Hepatocyte (in vitro differentiated cells): ENCODE data around the gene LIPM. TPM values are rescaled to one million over a fixed set of nuclear protein-coding genes. Genes with fewer than 3 reads are reported as not detected.

Source experiments
- DNase-seq: peaks from one replicate; pipeline ENCODE4 v3.0.0-alpha.2; 2016; ENCODE audit warnings: low spot score
- H2AFZ ChIP-seq: fragments of 200-600 bp; sonication (generic); 2 replicates; pipeline ENCODE4 v1.6.0; 2016; ENCODE audit warnings: antibody characterized with exemption, mild to moderate bottlenecking
- H3K27ac ChIP-seq: fragments of 200-600 bp; sonication (generic); 2 replicates; pipeline ENCODE4 v1.5.1; 2016; ENCODE audit warnings: mild to moderate bottlenecking
- H3K27me3 ChIP-seq: fragments of 200-600 bp; sonication (generic); 2 replicates; pipeline ENCODE4 v1.6.1; 2016
- H3K36me3 ChIP-seq: fragments of 200-600 bp; sonication (generic); replicated peaks from 2 replicates; pipeline ENCODE4 v1.5.1; 2016; ENCODE audit warnings: low read depth; ENCODE audit not compliant: insufficient read depth
- H3K4me1 ChIP-seq: fragments of 200-600 bp; sonication (generic); 2 replicates; pipeline ENCODE4 v1.5.1; 2016; ENCODE audit warnings: mild to moderate bottlenecking, moderate library complexity; ENCODE audit not compliant: insufficient read depth
- H3K4me2 ChIP-seq: fragments of 200-600 bp; sonication (generic); 2 replicates; pipeline ENCODE4 v1.6.0; 2016
- H3K4me3 ChIP-seq: fragments of 200-600 bp; sonication (generic); 2 replicates; pipeline ENCODE4 v1.5.1; 2016; ENCODE audit warnings: mild to moderate bottlenecking
- H3K79me2 ChIP-seq: fragments of 200-600 bp; sonication (generic); 2 replicates; pipeline ENCODE4 v1.6.0; 2017; ENCODE audit warnings: mild to moderate bottlenecking
- H3K9me2 ChIP-seq: fragments of 200-600 bp; sonication (generic); replicated peaks from 2 replicates; pipeline ENCODE4 v1.6.0; 2017; ENCODE audit warnings: mild to moderate bottlenecking; ENCODE audit not compliant: insufficient read depth
- H3K9me3 ChIP-seq: fragments of 200-600 bp; sonication (generic); 2 replicates; pipeline ENCODE4 v1.5.1; 2016; ENCODE audit warnings: low read depth, mild to moderate bottlenecking
- H4K20me1 ChIP-seq: fragments of 200-600 bp; sonication (generic); 2 replicates; pipeline ENCODE4 v1.6.0; 2016; ENCODE audit warnings: mild to moderate bottlenecking; ENCODE audit not compliant: insufficient read depth, poor library complexity, severe bottlenecking
- EZH2 ChIP-seq: fragments of 200-600 bp; sonication (generic); IDR thresholded peaks from 2 replicates; pipeline ENCODE4 v1.6.1; 2016; ENCODE audit warnings: antibody characterized with exemption, mild to moderate bottlenecking, borderline replicate concordance
- EZH2phosphoT487 ChIP-seq: fragments of 200-600 bp; sonication (generic); IDR thresholded peaks from one replicate; pipeline ENCODE4 v1.6.1; 2018; ENCODE audit warnings: antibody characterized with exemption, mild to moderate bottlenecking, low read depth, moderate library complexity; ENCODE audit not compliant: unreplicated experiment, severe bottlenecking
- WGBS: methylation state at CpG from one replicate; pipeline ENCODE4 v1.1.6; 2016; ENCODE audit warnings: low lambda C conversion rate; ENCODE audit errors: missing lambda C conversion rate; 5-methylcytosine and 5-hydroxymethylcytosine counted together
- polyA plus RNA-seq: library from polyadenylated mRNA; unstranded; fragments of >200 nt; fragmentation: Nextera tagmentation; extraction: Ambion mirVana; gene quantifications from 2 replicates; pipeline ENCODE4 v1.2.1, GENCODE V29; 2016
- total RNA-seq: library from RNA; depleted of rRNA; stranded (reverse); fragments of >200 nt; gene quantifications from 2 replicates; pipeline ENCODE4 v1.2.3, GENCODE V29; 2014
- TF ChIP-seq, protein P1 (sequence below): fragments of 200-600 bp; sonication (generic); IDR thresholded peaks from 2 replicates; pipeline ENCODE4 v1.5.1; 2016; ENCODE audit warnings: antibody characterized with exemption, mild to moderate bottlenecking; ENCODE audit not compliant: poor library complexity

LIPM gene
- total and polyA plus RNA-seq, 2 experiments from 2014 or later: not detected

- Histone ChIP-seq H4K20me1 (no peaks in the 10 kb centered on the region), H3K4me2 (no peak overlapping the region), H3K27me3 (peaks cover 3% of the 10 kb centered on the region), H2AFZ (no peak overlapping the region), H3K36me3 (no peaks in the 10 kb centered on the region), H3K27ac (no peak overlapping the region), H3K4me1 (no peaks in the 10 kb centered on the region), H3K9me3 (no peaks in the 10 kb centered on the region), H3K9me2 (no peaks in the 10 kb centered on the region), H3K79me2 (no peaks in the 10 kb centered on the region), H3K4me3 (no peak overlapping the region)
- TF ChIP-seq EZH2 (no peak), EZH2phosphoT487 (no peak)
- TF ChIP-seq, protein P1, sequence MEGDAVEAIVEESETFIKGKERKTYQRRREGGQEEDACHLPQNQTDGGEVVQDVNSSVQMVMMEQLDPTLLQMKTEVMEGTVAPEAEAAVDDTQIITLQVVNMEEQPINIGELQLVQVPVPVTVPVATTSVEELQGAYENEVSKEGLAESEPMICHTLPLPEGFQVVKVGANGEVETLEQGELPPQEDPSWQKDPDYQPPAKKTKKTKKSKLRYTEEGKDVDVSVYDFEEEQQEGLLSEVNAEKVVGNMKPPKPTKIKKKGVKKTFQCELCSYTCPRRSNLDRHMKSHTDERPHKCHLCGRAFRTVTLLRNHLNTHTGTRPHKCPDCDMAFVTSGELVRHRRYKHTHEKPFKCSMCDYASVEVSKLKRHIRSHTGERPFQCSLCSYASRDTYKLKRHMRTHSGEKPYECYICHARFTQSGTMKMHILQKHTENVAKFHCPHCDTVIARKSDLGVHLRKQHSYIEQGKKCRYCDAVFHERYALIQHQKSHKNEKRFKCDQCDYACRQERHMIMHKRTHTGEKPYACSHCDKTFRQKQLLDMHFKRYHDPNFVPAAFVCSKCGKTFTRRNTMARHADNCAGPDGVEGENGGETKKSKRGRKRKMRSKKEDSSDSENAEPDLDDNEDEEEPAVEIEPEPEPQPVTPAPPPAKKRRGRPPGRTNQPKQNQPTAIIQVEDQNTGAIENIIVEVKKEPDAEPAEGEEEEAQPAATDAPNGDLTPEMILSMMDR: peak; percentile 27
- 94% methylated on average over 4 of the region's 4 CpGs for WGBS
- DNase-seq: no peak
These were observed 62.8 kb downstream of the LIPM start for GRCh38 chr10:88865281-88865876.

DNA sequence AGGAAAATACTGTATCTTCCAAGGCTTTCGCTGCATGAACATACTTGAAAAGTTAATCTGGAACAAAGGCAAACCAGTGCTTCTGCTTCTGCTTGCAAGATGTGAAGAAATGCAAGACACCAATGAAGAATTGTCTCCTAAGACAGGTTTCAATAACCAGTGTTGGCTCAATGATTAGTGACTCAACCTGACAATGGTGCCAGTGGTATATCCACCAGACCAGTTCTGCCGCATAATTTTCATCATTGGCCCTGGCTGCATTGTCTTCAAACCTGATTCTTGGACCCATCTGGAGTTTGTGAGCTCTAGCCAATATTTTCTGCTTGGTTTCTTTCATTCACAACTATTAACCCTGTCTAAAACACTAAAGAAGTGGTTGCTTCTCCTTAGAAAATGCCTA is 63.9 kb downstream of the LIPM start:
- Histone ChIP-seq H3K4me2 (no peak overlapping the region), H3K9me2 (no peaks in the 10 kb centered on the region)
- no peak for DNase-seq

GRCh38 chr10:88870089-88870488 is 67.6 kb downstream of the LIPM start:
- Histone ChIP-seq H3K4me2 (no peak overlapping the region), H3K36me3 (no peaks in the 10 kb centered on the region), H3K9me3 (no peaks in the 10 kb centered on the region), H3K27me3 (no peaks in the 10 kb centered on the region), H3K9me2 (no peaks in the 10 kb centered on the region), H3K27ac (no peak overlapping the region), H4K20me1 (no peaks in the 10 kb centered on the region), H2AFZ (no peak overlapping the region), H3K4me1 (no peaks in the 10 kb centered on the region), H3K4me3 (no peak overlapping the region), H3K79me2 (no peaks in the 10 kb centered on the region)
- no peak for TF ChIP-seq EZH2
- TF ChIP-seq EZH2phosphoT487: no peak
- TF ChIP-seq, protein P1: no peak
- no peak for DNase-seq

More for the DNA sequence above, 63.9 kb downstream of the LIPM start:
- Histone ChIP-seq H2AFZ (no peak overlapping the region), H3K4me3 (no peak overlapping the region), H3K79me2 (no peaks in the 10 kb centered on the region), H3K36me3 (no peaks in the 10 kb centered on the region), H4K20me1 (no peaks in the 10 kb centered on the region), H3K4me1 (no peaks in the 10 kb centered on the region), H3K9me3 (no peaks in the 10 kb centered on the region), H3K27me3 (peaks cover 3% of the 10 kb centered on the region), H3K27ac (no peak overlapping the region)
- WGBS: 98% methylated on average over 2 of the region's 2 CpGs
- TF ChIP-seq, protein P1: no peak
- no peak for TF ChIP-seq EZH2phosphoT487
- TF ChIP-seq EZH2: no peak

Other genes starting within 250 kb of the LIPM start
- gene RNLS, start 219.4 kb upstream of the LIPM start, total RNA-seq: 14.9 and 15.7 TPM in 2 replicates
- gene RNLS, start 219.4 kb upstream of the LIPM start, polyA plus RNA-seq: 12.8 TPM in 2 replicates
- 0.17 TPM in 1 of 2 replicates, not detected in the other for gene LIPJ, start 216.0 kb upstream of the LIPM start, total RNA-seq
- gene LIPJ, start 216.0 kb upstream of the LIPM start, polyA plus RNA-seq: not detected in 2 replicates
- 0.12 and 1.1 TPM in 2 replicates for gene LIPF, start 138.3 kb upstream of the LIPM start, total RNA-seq
- gene LIPF, start 138.3 kb upstream of the LIPM start, polyA plus RNA-seq: not detected in 2 replicates
- gene LIPK, start 96.5 kb upstream of the LIPM start, total RNA-seq: not detected in 2 replicates
- not detected in 2 replicates for gene LIPK, start 96.5 kb upstream of the LIPM start, polyA plus RNA-seq
- gene LIPN, start 42.7 kb upstream of the LIPM start, total RNA-seq: 0.17 TPM in 1 of 2 replicates, not detected in the other
- gene LIPN, start 42.7 kb upstream of the LIPM start, polyA plus RNA-seq: not detected in 2 replicates
- 2.1 and 4.2 TPM in 2 replicates for gene ANKRD22, start 49.1 kb downstream of the LIPM start, total RNA-seq
- gene ANKRD22, start 49.1 kb downstream of the LIPM start, polyA plus RNA-seq: 2.3 and 2.7 TPM in 2 replicates
- gene STAMBPL1, start 77.5 kb downstream of the LIPM start, total RNA-seq: 14.8 and 20.0 TPM in 2 replicates
- gene STAMBPL1, start 77.5 kb downstream of the LIPM start, polyA plus RNA-seq: 4.5 and 5.2 TPM in 2 replicates
- 218 and 231 TPM in 2 replicates for gene ACTA2, start 150.0 kb downstream of the LIPM start, total RNA-seq
- 207 and 251 TPM in 2 replicates for gene ACTA2, start 150.0 kb downstream of the LIPM start, polyA plus RNA-seq
- 13.9 and 14.1 TPM in 2 replicates for gene FAS, start 188.1 kb downstream of the LIPM start, total RNA-seq
- 7.3 and 8.0 TPM in 2 replicates for gene FAS, start 188.1 kb downstream of the LIPM start, polyA plus RNA-seq